Measurements from ENCODE around the gene RETREG2.

The RETREG2 gene

DNA sequence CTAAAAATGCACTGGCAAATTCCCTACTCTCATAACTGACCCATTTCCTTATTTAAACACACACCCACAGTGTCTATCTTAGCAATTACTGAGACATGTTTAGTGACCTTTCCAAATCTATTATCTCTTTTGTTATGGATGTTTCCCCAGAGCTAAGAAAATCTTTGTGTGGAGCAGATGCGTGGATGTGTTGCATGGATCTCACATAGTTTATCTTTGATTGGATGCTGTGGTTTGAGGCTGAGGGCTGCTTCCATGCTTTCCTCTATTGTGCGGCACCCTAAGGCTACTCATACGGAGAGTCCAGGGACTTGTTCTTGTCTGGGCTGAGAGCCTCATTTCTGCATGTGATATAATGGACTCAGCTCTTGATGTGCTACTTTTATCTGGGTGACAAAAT, 56.3 kb downstream of the RETREG2 start:
- TF ChIP-seq, protein P1, sequence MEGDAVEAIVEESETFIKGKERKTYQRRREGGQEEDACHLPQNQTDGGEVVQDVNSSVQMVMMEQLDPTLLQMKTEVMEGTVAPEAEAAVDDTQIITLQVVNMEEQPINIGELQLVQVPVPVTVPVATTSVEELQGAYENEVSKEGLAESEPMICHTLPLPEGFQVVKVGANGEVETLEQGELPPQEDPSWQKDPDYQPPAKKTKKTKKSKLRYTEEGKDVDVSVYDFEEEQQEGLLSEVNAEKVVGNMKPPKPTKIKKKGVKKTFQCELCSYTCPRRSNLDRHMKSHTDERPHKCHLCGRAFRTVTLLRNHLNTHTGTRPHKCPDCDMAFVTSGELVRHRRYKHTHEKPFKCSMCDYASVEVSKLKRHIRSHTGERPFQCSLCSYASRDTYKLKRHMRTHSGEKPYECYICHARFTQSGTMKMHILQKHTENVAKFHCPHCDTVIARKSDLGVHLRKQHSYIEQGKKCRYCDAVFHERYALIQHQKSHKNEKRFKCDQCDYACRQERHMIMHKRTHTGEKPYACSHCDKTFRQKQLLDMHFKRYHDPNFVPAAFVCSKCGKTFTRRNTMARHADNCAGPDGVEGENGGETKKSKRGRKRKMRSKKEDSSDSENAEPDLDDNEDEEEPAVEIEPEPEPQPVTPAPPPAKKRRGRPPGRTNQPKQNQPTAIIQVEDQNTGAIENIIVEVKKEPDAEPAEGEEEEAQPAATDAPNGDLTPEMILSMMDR (IDR thresholded peaks at IDR 0.05; ENCODE audit: borderline replicate concordance, insufficient read depth, low read depth, low read length) = no peak
- no peak overlapping the region for H3K4me3 ChIP-seq (ENCODE audit: low read depth, low read length)

Measured in GM12875 (cell line).